ENCODE data around the gene OLFM1.

DNA sequence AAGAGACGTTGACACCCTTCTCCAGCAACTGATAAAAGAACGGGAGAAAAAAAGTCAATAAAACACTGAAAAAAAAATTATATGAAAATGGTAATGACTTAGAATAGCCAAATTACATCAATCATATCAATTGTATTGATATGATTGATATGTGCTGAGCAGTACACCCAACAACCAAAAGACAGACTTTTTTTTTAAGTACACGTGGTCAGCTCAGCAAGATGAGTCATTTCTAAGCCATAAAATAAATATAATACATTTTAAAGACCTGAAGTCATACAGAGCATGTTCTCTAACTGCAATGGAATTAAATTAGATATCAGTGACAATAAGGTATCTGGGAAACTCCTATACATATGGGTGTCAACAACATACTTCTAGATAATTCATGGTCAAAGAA, 30.9 kb upstream of the OLFM1 start:
- TF ChIP-seq POLR2AphosphoS5 (IDR thresholded peaks at IDR 0.05) (no peak), EP300 (IDR thresholded peaks at IDR 0.05) (no peak)
- TF ChIP-seq, protein P1, sequence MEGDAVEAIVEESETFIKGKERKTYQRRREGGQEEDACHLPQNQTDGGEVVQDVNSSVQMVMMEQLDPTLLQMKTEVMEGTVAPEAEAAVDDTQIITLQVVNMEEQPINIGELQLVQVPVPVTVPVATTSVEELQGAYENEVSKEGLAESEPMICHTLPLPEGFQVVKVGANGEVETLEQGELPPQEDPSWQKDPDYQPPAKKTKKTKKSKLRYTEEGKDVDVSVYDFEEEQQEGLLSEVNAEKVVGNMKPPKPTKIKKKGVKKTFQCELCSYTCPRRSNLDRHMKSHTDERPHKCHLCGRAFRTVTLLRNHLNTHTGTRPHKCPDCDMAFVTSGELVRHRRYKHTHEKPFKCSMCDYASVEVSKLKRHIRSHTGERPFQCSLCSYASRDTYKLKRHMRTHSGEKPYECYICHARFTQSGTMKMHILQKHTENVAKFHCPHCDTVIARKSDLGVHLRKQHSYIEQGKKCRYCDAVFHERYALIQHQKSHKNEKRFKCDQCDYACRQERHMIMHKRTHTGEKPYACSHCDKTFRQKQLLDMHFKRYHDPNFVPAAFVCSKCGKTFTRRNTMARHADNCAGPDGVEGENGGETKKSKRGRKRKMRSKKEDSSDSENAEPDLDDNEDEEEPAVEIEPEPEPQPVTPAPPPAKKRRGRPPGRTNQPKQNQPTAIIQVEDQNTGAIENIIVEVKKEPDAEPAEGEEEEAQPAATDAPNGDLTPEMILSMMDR (IDR thresholded peaks at IDR 0.05), result no peak

Measured in esophagus muscularis mucosa (tissue), 4 donors.